A673 (cell line): ENCODE measurements around the gene TMEM221. TPM values are rescaled to one million over a fixed set of nuclear protein-coding genes. Genes with fewer than 3 reads are reported as not detected.

Source experiments
- BruUV-seq: library from RNA; stranded (reverse); fragments of 400-500 nt; replicated peaks from 2 replicates; lab custom pipeline; 2021; lab: Mats Ljungman, UMichigan
- CTCF ChIA-PET: fragments of 300-600 bp; sonication (Branson Sonifier 250); formaldehyde crosslinking; loops from one replicate; lab custom pipeline; 2022; ENCODE audit warnings: antibody characterized with exemption; lab: Charles Lee
- POLR2A ChIA-PET: fragments of 300-600 bp; sonication (Branson Sonifier 250); formaldehyde crosslinking; loops from one replicate; lab custom pipeline; 2022; ENCODE audit warnings: antibody characterized with exemption; ENCODE audit not compliant: low non-redundant PET; lab: Charles Lee
- DNase-seq: peaks from one replicate; pipeline ENCODE4 v3.0.0-alpha.2; 2015; ENCODE audit warnings: low spot score
- H3K27ac ChIP-seq: fragments of 200-600 bp; sonication (generic); 2 replicates; pipeline ENCODE4 v1.5.1; 2016; ENCODE audit warnings: mixed run types, low read depth, mild to moderate bottlenecking, mixed read lengths, antibody characterized with exemption, low read length; ENCODE audit not compliant: poor library complexity, severe bottlenecking
- H3K27me3 ChIP-seq: fragments of 200-600 bp; sonication (generic); replicated peaks from 2 replicates; pipeline ENCODE4 v1.6.1; 2017; ENCODE audit warnings: mixed run types, low read depth, mild to moderate bottlenecking, mixed read lengths, antibody characterized with exemption, low read length; ENCODE audit not compliant: insufficient read depth, poor library complexity
- H3K36me3 ChIP-seq: fragments of 200-600 bp; sonication (generic); 2 replicates; pipeline ENCODE4 v1.6.1; 2016; ENCODE audit warnings: mixed run types, mild to moderate bottlenecking, mixed read lengths, antibody characterized with exemption, low read length; ENCODE audit not compliant: insufficient read depth, poor library complexity, severe bottlenecking
- H3K4me1 ChIP-seq: fragments of 200-600 bp; sonication (generic); 2 replicates; pipeline ENCODE4 v1.6.1; 2017; ENCODE audit warnings: mixed run types, mild to moderate bottlenecking, mixed read lengths, antibody characterized with exemption, low read length; ENCODE audit not compliant: insufficient read depth, poor library complexity, severe bottlenecking
- H3K4me3 ChIP-seq: fragments of 200-600 bp; sonication (generic); 2 replicates; pipeline ENCODE4 v1.5.1; 2016; ENCODE audit warnings: low read depth, mixed run types, mild to moderate bottlenecking, mixed read lengths, low read length; ENCODE audit not compliant: poor library complexity, severe bottlenecking
- H3K9me3 ChIP-seq: fragments of 200-600 bp; sonication (generic); 2 replicates; pipeline ENCODE4 v1.6.1; 2016; ENCODE audit warnings: mixed run types, low read depth, mild to moderate bottlenecking, mixed read lengths, antibody characterized with exemption, low read length; ENCODE audit not compliant: poor library complexity, severe bottlenecking
- EZH2 ChIP-seq: fragments of 200-600 bp; sonication (generic); IDR thresholded peaks from 2 replicates; pipeline ENCODE4 v1.6.1; 2017; ENCODE audit warnings: borderline replicate concordance, low read depth, mild to moderate bottlenecking, mixed read lengths, antibody characterized with exemption, low read length; ENCODE audit not compliant: poor library complexity, severe bottlenecking
- intact Hi-C: fragments of 100-400 bp; cut with micrococcal nuclease; formaldehyde crosslinking; loops from one replicate; pipeline ENCODE4 v1.10.0; 2022; ENCODE audit not compliant: unreplicated experiment
- total RNA-seq: library from RNA; stranded (reverse); gene quantifications from 2 replicates; pipeline ENCODE4 v1.2.3, GENCODE V29; 2021
- TF ChIP-seq, protein P1 (sequence below): fragments of 300-800, 200-600 bp; sonication (generic); conservative IDR thresholded peaks from 2 replicates; pipeline ENCODE4 v1.5.1; 2017; ENCODE audit warnings: low read depth, mild to moderate bottlenecking, antibody characterized with exemption, low read length, moderate library complexity, mixed read lengths

Gene TMEM221
- total RNA-seq, 1 experiment from 2014 or later: not detected

DNA sequence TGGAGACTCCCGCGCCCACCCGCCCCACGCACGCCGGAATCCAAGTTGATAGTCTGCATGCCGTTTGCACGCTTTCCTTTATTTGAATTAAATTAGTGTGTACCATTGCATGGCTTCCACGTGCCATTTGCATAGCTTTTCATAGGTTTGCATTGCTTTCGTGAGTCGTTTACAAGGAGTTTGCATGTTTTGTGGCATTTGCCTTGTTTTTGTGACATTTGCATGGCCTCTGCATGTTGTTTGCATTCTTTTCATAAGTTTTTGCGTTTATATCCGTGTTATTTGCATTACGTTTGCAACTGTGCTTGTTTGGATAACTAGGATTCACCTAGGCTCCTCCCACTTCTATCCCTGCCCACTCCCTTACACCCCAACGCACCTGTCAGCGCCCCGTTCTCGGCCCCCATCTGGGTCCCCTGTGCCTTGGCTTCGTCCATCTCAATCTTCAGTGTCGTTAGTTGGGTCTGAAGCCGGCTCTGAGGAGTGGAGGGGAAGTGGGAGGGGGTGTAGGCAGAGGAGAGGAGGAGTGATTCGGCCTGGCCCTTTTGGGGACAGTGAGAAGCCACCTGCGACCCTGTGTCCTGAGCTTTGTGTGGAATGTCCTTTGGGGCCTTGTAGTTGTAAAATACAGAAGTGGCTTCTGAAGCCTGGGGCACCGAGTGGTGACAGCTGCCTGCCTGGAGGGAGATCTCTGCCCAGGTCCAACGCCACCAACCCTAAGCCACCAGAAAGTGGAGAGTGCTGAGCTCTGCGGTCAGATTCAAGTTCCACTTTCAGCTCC is 56.9 kb downstream of the TMEM221 start:
- TF ChIP-seq EZH2: no peak
- TF ChIP-seq, protein P1, sequence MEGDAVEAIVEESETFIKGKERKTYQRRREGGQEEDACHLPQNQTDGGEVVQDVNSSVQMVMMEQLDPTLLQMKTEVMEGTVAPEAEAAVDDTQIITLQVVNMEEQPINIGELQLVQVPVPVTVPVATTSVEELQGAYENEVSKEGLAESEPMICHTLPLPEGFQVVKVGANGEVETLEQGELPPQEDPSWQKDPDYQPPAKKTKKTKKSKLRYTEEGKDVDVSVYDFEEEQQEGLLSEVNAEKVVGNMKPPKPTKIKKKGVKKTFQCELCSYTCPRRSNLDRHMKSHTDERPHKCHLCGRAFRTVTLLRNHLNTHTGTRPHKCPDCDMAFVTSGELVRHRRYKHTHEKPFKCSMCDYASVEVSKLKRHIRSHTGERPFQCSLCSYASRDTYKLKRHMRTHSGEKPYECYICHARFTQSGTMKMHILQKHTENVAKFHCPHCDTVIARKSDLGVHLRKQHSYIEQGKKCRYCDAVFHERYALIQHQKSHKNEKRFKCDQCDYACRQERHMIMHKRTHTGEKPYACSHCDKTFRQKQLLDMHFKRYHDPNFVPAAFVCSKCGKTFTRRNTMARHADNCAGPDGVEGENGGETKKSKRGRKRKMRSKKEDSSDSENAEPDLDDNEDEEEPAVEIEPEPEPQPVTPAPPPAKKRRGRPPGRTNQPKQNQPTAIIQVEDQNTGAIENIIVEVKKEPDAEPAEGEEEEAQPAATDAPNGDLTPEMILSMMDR: no peak; the same call in 1 of the 2 replicates
- POLR2A ChIA-PET: no interaction called here
- Histone ChIP-seq H3K4me1 (peaks cover 5% of the 10 kb centered on the region), H3K9me3 (no peaks in the 10 kb centered on the region), H3K27me3 (no peaks in the 10 kb centered on the region), H3K36me3 (no peaks in the 10 kb centered on the region), H3K4me3 (peak overlapping the region; percentile 48), H3K27ac (no peak overlapping the region)
- CTCF ChIA-PET: interaction anchor here (0.5 to 0.8 kb wide), 3 partner anchors 132 to 538 kb away, joined by 3 to 6 read pairs (median 4); no protein-coding TSS in a partner anchor
- intact Hi-C loops: no loop called here
- DNase-seq: no peak
- BruUV-seq: no TSS peak

DNA sequence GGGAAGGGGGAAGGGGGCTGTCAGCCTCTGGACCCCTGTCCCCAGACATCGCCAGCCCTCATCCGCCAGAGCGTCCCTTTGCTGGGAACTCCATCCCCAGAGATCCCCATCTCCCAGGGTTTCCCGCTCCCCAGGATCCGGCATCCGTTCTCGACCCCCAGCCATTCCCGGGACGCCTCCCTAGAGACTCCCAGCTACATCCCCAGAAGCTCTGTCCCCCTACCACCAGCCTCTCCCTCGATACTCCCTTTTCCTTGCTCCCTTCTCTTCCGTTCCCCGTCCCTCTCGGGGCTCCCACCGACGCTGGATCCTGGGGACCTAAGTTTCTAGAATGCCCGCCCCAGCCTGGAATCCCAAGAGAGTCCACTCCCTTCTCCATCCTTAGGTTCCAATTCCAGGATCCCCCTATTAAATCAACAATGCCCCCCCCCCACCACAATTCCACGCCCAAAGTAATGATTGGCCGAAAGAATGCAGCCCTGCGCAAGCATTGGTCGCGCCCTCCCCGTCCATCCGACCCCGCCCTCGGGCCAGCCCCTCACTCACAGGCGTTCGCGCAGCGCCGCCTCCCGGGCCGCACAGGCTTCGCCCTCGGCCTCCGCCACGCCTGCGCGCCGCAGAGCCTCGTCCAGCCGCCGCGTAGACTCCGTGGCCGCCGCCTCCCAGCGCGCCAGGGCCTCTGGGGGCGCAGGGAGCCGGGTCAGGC is 57.6 kb downstream of the TMEM221 start:
- no peak overlapping the region for H3K27ac ChIP-seq
- H3K9me3 ChIP-seq: no peaks in the 10 kb centered on the region
- no peaks in the 10 kb centered on the region for H3K27me3 ChIP-seq
- H3K36me3 ChIP-seq: no peaks in the 10 kb centered on the region
- BruUV-seq: no TSS peak
- intact Hi-C loops: no loop called here
- POLR2A ChIA-PET: no interaction called here
- CTCF ChIA-PET: interaction anchor here (0.6 to 0.8 kb wide), 2 partner anchors 131 to 539 kb away, joined by 4 to 6 read pairs; no protein-coding TSS in a partner anchor
- no peak for TF ChIP-seq EZH2
- TF ChIP-seq, protein P1: peak; percentile 64
- peak overlapping the region; percentile 48 for H3K4me3 ChIP-seq
- peak; percentile 95 for DNase-seq
- peaks cover 5% of the 10 kb centered on the region for H3K4me1 ChIP-seq

DNA sequence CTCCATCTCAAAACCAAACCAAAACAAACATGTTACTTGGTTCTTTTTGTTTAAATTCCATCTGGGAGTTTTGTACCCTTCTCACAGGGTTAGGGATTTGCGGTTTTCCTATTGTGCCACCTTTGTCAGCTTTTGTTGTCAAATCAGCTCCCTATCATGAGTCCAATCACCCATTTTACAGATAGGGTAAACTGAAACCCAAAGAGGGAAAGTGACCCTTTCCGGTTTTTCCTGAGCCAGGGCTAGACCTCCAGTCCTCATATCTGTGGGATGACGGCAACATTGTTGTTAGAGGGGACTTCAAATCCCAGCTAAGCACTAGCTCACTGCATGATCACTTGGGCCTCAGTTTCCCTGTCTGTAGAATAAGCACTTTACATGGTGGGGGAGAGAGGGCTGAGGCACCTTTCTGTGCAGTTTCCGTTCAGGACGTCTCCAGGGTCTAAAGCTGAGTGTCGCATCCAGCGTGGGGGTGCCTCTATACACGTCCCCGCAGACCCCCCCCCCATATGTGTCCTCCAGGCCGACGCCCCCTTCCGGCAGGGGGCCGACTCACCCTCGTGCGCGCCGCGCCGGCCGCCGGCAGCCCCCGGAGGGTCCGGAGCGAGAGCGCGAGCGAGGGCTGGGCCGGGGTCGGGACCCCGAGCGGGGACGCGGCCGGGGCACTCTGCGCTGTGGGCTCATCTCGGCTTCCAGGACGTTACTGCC is 58.4 kb downstream of the TMEM221 start:
- POLR2A ChIA-PET: no interaction called here
- peaks cover 5% of the 10 kb centered on the region for H3K4me1 ChIP-seq
- CTCF ChIA-PET: interaction anchor here (0.6 kb wide), 1 partner anchor 45 kb away, joined by 8 read pairs; no protein-coding TSS in a partner anchor
- no peak for DNase-seq
- peak overlapping the region; percentile 48 for H3K4me3 ChIP-seq
- H3K36me3 ChIP-seq: no peaks in the 10 kb centered on the region
- no peak overlapping the region for H3K27ac ChIP-seq
- no peaks in the 10 kb centered on the region for H3K27me3 ChIP-seq
- no peak for TF ChIP-seq EZH2
- TF ChIP-seq, protein P1: no peak; the same call in 1 of the 2 replicates
- BruUV-seq: no TSS peak
- H3K9me3 ChIP-seq: no peaks in the 10 kb centered on the region
- intact Hi-C loops: loop anchor here (10.0 kb wide), 1 partner anchor 615 kb away; no protein-coding TSS in a partner anchor
